GM12878 (cell line): ENCODE data around the gene STAT5A. TPM values are rescaled to one million over a fixed set of nuclear protein-coding genes. Genes with fewer than 3 reads are reported as not detected.

ENCODE experiments used
- ATAC-seq: fragments of 200-7000 bp; cut with Tn5 transposase; 3 replicates; pipeline ENCODE4 v1.9.1; 2020; ENCODE audit warnings: mild to moderate bottlenecking, moderate library complexity
- BruUV-seq: library from RNA; stranded (reverse); fragments of 400-500 nt; replicated peaks from 2 replicates; lab custom pipeline; 2021; lab: Mats Ljungman, UMichigan
- CTCF ChIA-PET: fragments of 300-600 bp; sonication (Branson Sonifier 250); formaldehyde crosslinking; extraction: SDS; loops from one replicate; lab custom pipeline; 2021; ENCODE audit warnings: inconsistent platforms; lab: Yijun Ruan, JAX
- POLR2A ChIA-PET: fragments of 350-600 bp; formaldehyde crosslinking; extraction: SDS; loops from one replicate; lab custom pipeline; 2021; ENCODE audit warnings: inconsistent platforms; lab: Charles Lee
- RAD21 ChIA-PET: fragments of 300-600 bp; sonication (Branson Sonifier 250); formaldehyde crosslinking; loops from one replicate; lab custom pipeline; 2023; ENCODE audit warnings: antibody characterized with exemption; ENCODE audit not compliant: unreplicated experiment; lab: Charles Lee
- SMC1A ChIA-PET: fragments of 300-600 bp; sonication (Branson Sonifier 250); formaldehyde crosslinking; loops from one replicate; lab custom pipeline; 2023; ENCODE audit not compliant: unreplicated experiment, uncharacterized antibody; lab: Charles Lee
- DNase-seq: peaks from one replicate; pipeline ENCODE4 v3.0.0-alpha.2; 2011; ENCODE audit warnings: low read depth, low spot score
- FAIRE-seq: peaks from 3 replicates; lab custom pipeline; 2011; peaks lifted over from hg19 to GRCh38; lab: Jason Lieb, UNC
- H2AFZ ChIP-seq: 2 replicates; pipeline ENCODE4 v1.6.0; 2011; ENCODE audit warnings: low read depth, low read length, control low read depth; ENCODE audit not compliant: control insufficient read depth
- H3K27ac ChIP-seq: 2 replicates; pipeline ENCODE4 v1.5.1; 2011; ENCODE audit warnings: control low read depth; ENCODE audit not compliant: control insufficient read depth, insufficient read depth
- H3K27me3 ChIP-seq, 2 experiments: replicated peaks in 1 of 2; 2 replicates each; pipeline versions ENCODE4 v1.6.0 to v1.6.1; 2011; ENCODE audit warnings: low read length in 1 of 2; ENCODE audit not compliant: control insufficient read depth in 2 of 2, insufficient read depth in 2 of 2
- H3K36me3 ChIP-seq, 2 experiments: 2 replicates each; pipeline ENCODE4 v1.5.1; 2011; ENCODE audit warnings: low read length in 1 of 2; ENCODE audit not compliant: control insufficient read depth in 2 of 2, insufficient read depth in 2 of 2
- H3K4me1 ChIP-seq: 2 replicates; pipeline ENCODE4 v1.6.1; 2011; ENCODE audit warnings: mild to moderate bottlenecking, low read length, moderate library complexity, mixed read lengths; ENCODE audit not compliant: control insufficient read depth, insufficient read depth
- H3K4me2 ChIP-seq: 2 replicates; pipeline ENCODE4 v1.6.0; 2011; ENCODE audit warnings: control low read depth; ENCODE audit not compliant: control insufficient read depth, insufficient read depth
- H3K4me3 ChIP-seq: fragments of 200-600 bp; sonication (generic); 2 replicates; pipeline ENCODE4 v1.5.1; 2016
- H3K79me2 ChIP-seq: 2 replicates; pipeline ENCODE4 v1.6.0; 2011; ENCODE audit warnings: low read length; ENCODE audit not compliant: control insufficient read depth, insufficient read depth
- H3K9ac ChIP-seq: 2 replicates; pipeline ENCODE4 v1.8.0; 2011; ENCODE audit warnings: low read length, control low read depth, mixed read lengths; ENCODE audit not compliant: control insufficient read depth, insufficient read depth
- H3K9me3 ChIP-seq: replicated peaks from 3 replicates; pipeline ENCODE4 v1.5.1; 2011; ENCODE audit warnings: mild to moderate bottlenecking, low read length; ENCODE audit not compliant: control insufficient read depth, insufficient read depth
- H4K20me1 ChIP-seq: 2 replicates; pipeline ENCODE4 v1.6.0; 2011; ENCODE audit not compliant: control insufficient read depth, insufficient read depth
- BCL11A ChIP-seq: IDR thresholded peaks from 2 replicates; pipeline ENCODE4 v1.6.1; 2011; ENCODE audit warnings: low read depth, low read length
- EP300 ChIP-seq, 2 experiments: fragments of 150-350 bp in 1 of 2; IDR thresholded peaks; 2 replicates each; pipeline ENCODE4 v1.6.1; 2011 to 2012; ENCODE audit warnings: low read depth in 2 of 2, low read length in 2 of 2, borderline replicate concordance in 1 of 2, improper control_type of control experiment in 1 of 2, inconsistent platforms in 1 of 2; ENCODE audit not compliant: control insufficient read depth in 1 of 2
- FOXK2 ChIP-seq: fragments of 450-650 bp; IDR thresholded peaks from 2 replicates; pipeline ENCODE4 v1.6.1; 2017; ENCODE audit warnings: mild to moderate bottlenecking, moderate library complexity
- HSF1 ChIP-seq: fragments of 150-350 bp; IDR thresholded peaks from 2 replicates; pipeline ENCODE4 v1.6.1; 2014; ENCODE audit warnings: mild to moderate bottlenecking, low read depth, low read length
- MYC ChIP-seq: IDR thresholded peaks from 2 replicates; pipeline ENCODE4 v1.6.1; 2011; ENCODE audit warnings: mild to moderate bottlenecking, low read length, moderate library complexity, inconsistent platforms; ENCODE audit not compliant: insufficient read depth, insufficient replicate concordance, insufficient read length, severe bottlenecking
- RCOR1 ChIP-seq: conservative IDR thresholded peaks from 2 replicates; pipeline ENCODE4 v1.6.1; 2012; ENCODE audit warnings: low read depth, low read length, improper control_type of control experiment
- RUNX3 ChIP-seq: IDR thresholded peaks from 2 replicates; pipeline ENCODE4 v1.6.1; 2012; ENCODE audit warnings: low read length, inconsistent platforms
- SMAD1 ChIP-seq: fragments of 450-650 bp; IDR thresholded peaks from 2 replicates; pipeline ENCODE4 v1.6.1; 2018; ENCODE audit warnings: mild to moderate bottlenecking, low read depth; ENCODE audit not compliant: partially characterized antibody
- SMARCA5 ChIP-seq: fragments of 450-650 bp; IDR thresholded peaks from 2 replicates; pipeline ENCODE4 v1.6.1; 2017; ENCODE audit warnings: mild to moderate bottlenecking
- SMC3 ChIP-seq: IDR thresholded peaks from 2 replicates; pipeline ENCODE4 v1.6.1; 2011; ENCODE audit warnings: low read length, improper control_type of control experiment, borderline replicate concordance
- SREBF1 ChIP-seq: IDR thresholded peaks from 2 replicates; pipeline ENCODE4 v1.6.1; 2012; ENCODE audit warnings: mild to moderate bottlenecking, low read length
- WGBS: methylation state at CpG from one replicate; pipeline ENCODE4 v1.1.6; 2016; ENCODE audit warnings: low lambda C conversion rate; ENCODE audit not compliant: insufficient replicate concordance, insufficient coverage; ENCODE audit errors: missing lambda C conversion rate; 5-methylcytosine and 5-hydroxymethylcytosine counted together
- in situ Hi-C: fragments of 300-500 bp; cut with MboI; formaldehyde crosslinking; loops from 9 replicates; pipeline ENCODE4 v1.14.3; 2018; ENCODE audit warnings: mixed read lengths
- intact Hi-C: fragments of 100-400 bp; cut with micrococcal nuclease; formaldehyde crosslinking; loops from one replicate; pipeline ENCODE4 v1.14.2; 2022; ENCODE audit not compliant: unreplicated experiment
- polyA plus RNA-seq, 11 experiments: library from polyadenylated mRNA; depleted of rRNA in 4 of 11; unstranded in 6 of 11; stranded (reverse) in 5 of 11; fragments of >200 nt; fragmentation: Nextera tagmentation in 4 of 11; fragmentation: Illumina TruSeq in 1 of 11; extraction: Ambion mirVana in 4 of 11; extraction: Trizol in 1 of 11; gene quantifications; 1 replicate in 1 of 11; 2 replicates in 10 of 11; pipeline versions ENCODE4 v1.2.1 to v1.2.3, GENCODE V29; 2011 to 2016; ENCODE audit warnings: inconsistent platforms in 2 of 11, missing spikeins in 2 of 11, low read depth in 1 of 11
- total RNA-seq, 4 experiments: library from RNA; depleted of rRNA in 3 of 4; stranded (reverse); fragments of >200 nt in 3 of 4; fragmentation: Illumina TruSeq in 1 of 4; extraction: Trizol in 1 of 4; gene quantifications; 2 replicates each; pipeline versions ENCODE4 v1.2.1 to v1.2.3, GENCODE V29; 2013 to 2021
- TF ChIP-seq, protein P1 (sequence below): fragments of 450-650 bp; IDR thresholded peaks from 2 replicates; pipeline ENCODE4 v1.6.1; 2017; ENCODE audit warnings: antibody characterized with exemption, mild to moderate bottlenecking, moderate library complexity
- TF ChIP-seq, protein P2 (sequence below): IDR thresholded peaks from 2 replicates; pipeline ENCODE4 v1.6.1; 2012; ENCODE audit warnings: mild to moderate bottlenecking, low read depth, low read length

The STAT5A gene
- total and polyA plus RNA-seq, 10 of the 15 experiments (the other 5 are each of a cell fraction or from before 2014, with no cell fraction given), result 14.8 to 86.4 (median 41.5) TPM

GRCh38 chr17:42285346-42286050 is 2.8 kb upstream of the STAT5A start:
- Histone ChIP-seq H3K27ac (no peak overlapping the region), H2AFZ (no peak overlapping the region), H4K20me1 (no peaks in the 10 kb centered on the region), H3K36me3 (no peaks in the 10 kb centered on the region), H3K9ac (no peak overlapping the region), H3K9me3 (no peaks in the 10 kb centered on the region), H3K79me2 (peaks cover 34% of the 10 kb centered on the region), H3K27me3 (no peaks in the 10 kb centered on the region), H3K4me3 (no peak overlapping the region), H3K4me2 (peak overlapping the region; percentile 21), H3K4me1 (peaks cover 23% of the 10 kb centered on the region)
- FAIRE-seq (no peak), DNase-seq (no peak), ATAC-seq (no peak)
- ChIA-PET RAD21 (interaction anchor here (0.6 to 2.2 kb wide), 3 partner anchors 27 to 592 kb away, joined by 3 to 6 read pairs (median 3); no protein-coding TSS in a partner anchor), SMC1A (interaction anchor here (0.6 to 1.5 kb wide), 5 partner anchors 38 to 121 kb away, joined by 3 to 4 read pairs (median 3); no protein-coding TSS in a partner anchor), CTCF (interaction anchor here (2.7 kb wide), 1 partner anchor 8 kb away, joined by 14 read pairs; no protein-coding TSS in a partner anchor), POLR2A (interaction anchor here (0.6 to 1.3 kb wide), 6 partner anchors 8 to 260 kb away, joined by 3 to 9 read pairs (median 4); no protein-coding TSS in a partner anchor)
- in situ Hi-C loops (no loop called here), intact Hi-C loops (loop anchor here (5.0 kb wide), 1 partner anchor 103 kb away; the partner anchor contains the start of gene KCNH4)
- 85% methylated on average over 11 of the region's 11 CpGs for WGBS
- BruUV-seq, result no TSS peak
- TF ChIP-seq SMARCA5 (no peak), SMC3 (no peak), RCOR1 (no peak), HSF1 (no peak), EP300 (IDR thresholded peaks at IDR 0.05; ENCODE audit: borderline replicate concordance in 1 of 2, control insufficient read depth in 1 of 2, low read depth in 2 of 2, low read length in 2 of 2) (no peak), FOXK2 (no peak), SREBF1 (no peak), BCL11A (no peak), MYC (no peak), RUNX3 (no peak), SMAD1 (no peak)
- TF ChIP-seq, protein P1, sequence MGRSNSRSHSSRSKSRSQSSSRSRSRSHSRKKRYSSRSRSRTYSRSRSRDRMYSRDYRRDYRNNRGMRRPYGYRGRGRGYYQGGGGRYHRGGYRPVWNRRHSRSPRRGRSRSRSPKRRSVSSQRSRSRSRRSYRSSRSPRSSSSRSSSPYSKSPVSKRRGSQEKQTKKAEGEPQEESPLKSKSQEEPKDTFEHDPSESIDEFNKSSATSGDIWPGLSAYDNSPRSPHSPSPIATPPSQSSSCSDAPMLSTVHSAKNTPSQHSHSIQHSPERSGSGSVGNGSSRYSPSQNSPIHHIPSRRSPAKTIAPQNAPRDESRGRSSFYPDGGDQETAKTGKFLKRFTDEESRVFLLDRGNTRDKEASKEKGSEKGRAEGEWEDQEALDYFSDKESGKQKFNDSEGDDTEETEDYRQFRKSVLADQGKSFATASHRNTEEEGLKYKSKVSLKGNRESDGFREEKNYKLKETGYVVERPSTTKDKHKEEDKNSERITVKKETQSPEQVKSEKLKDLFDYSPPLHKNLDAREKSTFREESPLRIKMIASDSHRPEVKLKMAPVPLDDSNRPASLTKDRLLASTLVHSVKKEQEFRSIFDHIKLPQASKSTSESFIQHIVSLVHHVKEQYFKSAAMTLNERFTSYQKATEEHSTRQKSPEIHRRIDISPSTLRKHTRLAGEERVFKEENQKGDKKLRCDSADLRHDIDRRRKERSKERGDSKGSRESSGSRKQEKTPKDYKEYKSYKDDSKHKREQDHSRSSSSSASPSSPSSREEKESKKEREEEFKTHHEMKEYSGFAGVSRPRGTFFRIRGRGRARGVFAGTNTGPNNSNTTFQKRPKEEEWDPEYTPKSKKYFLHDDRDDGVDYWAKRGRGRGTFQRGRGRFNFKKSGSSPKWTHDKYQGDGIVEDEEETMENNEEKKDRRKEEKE, result no peak
- TF ChIP-seq, protein P2, sequence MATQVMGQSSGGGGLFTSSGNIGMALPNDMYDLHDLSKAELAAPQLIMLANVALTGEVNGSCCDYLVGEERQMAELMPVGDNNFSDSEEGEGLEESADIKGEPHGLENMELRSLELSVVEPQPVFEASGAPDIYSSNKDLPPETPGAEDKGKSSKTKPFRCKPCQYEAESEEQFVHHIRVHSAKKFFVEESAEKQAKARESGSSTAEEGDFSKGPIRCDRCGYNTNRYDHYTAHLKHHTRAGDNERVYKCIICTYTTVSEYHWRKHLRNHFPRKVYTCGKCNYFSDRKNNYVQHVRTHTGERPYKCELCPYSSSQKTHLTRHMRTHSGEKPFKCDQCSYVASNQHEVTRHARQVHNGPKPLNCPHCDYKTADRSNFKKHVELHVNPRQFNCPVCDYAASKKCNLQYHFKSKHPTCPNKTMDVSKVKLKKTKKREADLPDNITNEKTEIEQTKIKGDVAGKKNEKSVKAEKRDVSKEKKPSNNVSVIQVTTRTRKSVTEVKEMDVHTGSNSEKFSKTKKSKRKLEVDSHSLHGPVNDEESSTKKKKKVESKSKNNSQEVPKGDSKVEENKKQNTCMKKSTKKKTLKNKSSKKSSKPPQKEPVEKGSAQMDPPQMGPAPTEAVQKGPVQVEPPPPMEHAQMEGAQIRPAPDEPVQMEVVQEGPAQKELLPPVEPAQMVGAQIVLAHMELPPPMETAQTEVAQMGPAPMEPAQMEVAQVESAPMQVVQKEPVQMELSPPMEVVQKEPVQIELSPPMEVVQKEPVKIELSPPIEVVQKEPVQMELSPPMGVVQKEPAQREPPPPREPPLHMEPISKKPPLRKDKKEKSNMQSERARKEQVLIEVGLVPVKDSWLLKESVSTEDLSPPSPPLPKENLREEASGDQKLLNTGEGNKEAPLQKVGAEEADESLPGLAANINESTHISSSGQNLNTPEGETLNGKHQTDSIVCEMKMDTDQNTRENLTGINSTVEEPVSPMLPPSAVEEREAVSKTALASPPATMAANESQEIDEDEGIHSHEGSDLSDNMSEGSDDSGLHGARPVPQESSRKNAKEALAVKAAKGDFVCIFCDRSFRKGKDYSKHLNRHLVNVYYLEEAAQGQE, result no peak
